ENCODE results near the gene CNGA2.

- no peak for TF ChIP-seq NFRKB (IDR thresholded peaks at IDR 0.05)
- TF ChIP-seq LEF1 (IDR thresholded peaks at IDR 0.05; ENCODE audit: borderline replicate concordance), result no peak
- no peak for TF ChIP-seq SUZ12 (IDR thresholded peaks at IDR 0.05)
- TF ChIP-seq HDGF (IDR thresholded peaks at IDR 0.05; ENCODE audit: borderline replicate concordance), result no peak
Observed at GRCh38 chrX:151753313-151754046, 18.9 kb downstream of the CNGA2 start.

All from HEK293T (cell line).